ENCODE results near the gene HCN1. TPM values are rescaled to one million over a fixed set of nuclear protein-coding genes. Genes with fewer than 3 reads are reported as not detected.

HCN1 gene
- total and polyA plus RNA-seq, 2 of the 13 experiments (the other 11 are each of a cell fraction or from before 2014, with no cell fraction given) = not detected

GRCh38 chr5:45684118-45684517 is 12.1 kb downstream of the HCN1 start:
- Histone ChIP-seq H4K20me1 (ENCODE audit: insufficient read depth, low read length) (no peaks in the 10 kb centered on the region), H3K27me3 (ENCODE audit: control insufficient read depth in 1 of 2, insufficient read depth in 2 of 2, low read length in 2 of 2) (no peaks in the 10 kb centered on the region), H3K4me1 (ENCODE audit: insufficient read depth, low read length) (no peaks in the 10 kb centered on the region), H3K27ac (ENCODE audit: extremely low read length, insufficient read depth, low read length) (no peak overlapping the region), H3K36me3 (replicated peaks in 1 of 2; ENCODE audit: control insufficient read depth in 1 of 2, insufficient read depth in 2 of 2, low read length in 2 of 2) (no peaks in the 10 kb centered on the region), H2AFZ (ENCODE audit: low read length) (no peak overlapping the region), H3K9me3 (ENCODE audit: low read length) (peaks cover 27% of the 10 kb centered on the region), H3K79me2 (ENCODE audit: insufficient read depth, low read length) (no peaks in the 10 kb centered on the region), H3K9ac (ENCODE audit: insufficient read depth, low read depth, low read length) (no peak overlapping the region), H3K4me2 (ENCODE audit: low read depth, low read length) (no peak overlapping the region), H3K4me3 (replicated peaks in 1 of 3; ENCODE audit: insufficient read depth in 1 of 3, low read depth in 2 of 3, low read length in 3 of 3) (no peak overlapping the region)
- TF ChIP-seq CEBPB (IDR thresholded peaks at IDR 0.05; ENCODE audit: borderline replicate concordance, low read depth, low read length) = peak; percentile 25; the same call in 1 of the 2 replicates
- no peak for TF ChIP-seq ZNF597 (CRISPR knock-in tag; IDR thresholded peaks at IDR 0.05)
- ChIA-PET POLR2A (no interaction called here), CTCF (ENCODE audit: low intra/inter-chr PET ratio, low total read pairs) (no interaction called here)
- FAIRE-seq = no peak
- BruUV-seq (replicated peaks) = no TSS peak
- intact Hi-C loops (cut with micrococcal nuclease; ENCODE audit: unreplicated experiment) (no loop called here), in situ Hi-C loops (cut with HindIII; ENCODE audit: extremely low pct_ligation_motif_present, low pct_unique_long_range_greater_than_20kb) (no loop called here)
- DNase-seq (ENCODE audit: low spot score) = no peak
- no peak for ATAC-seq

GRCh38 chr5:45680950-45681349 is 15.2 kb downstream of the HCN1 start:
- Histone ChIP-seq H3K27me3 (ENCODE audit: control insufficient read depth in 1 of 2, insufficient read depth in 2 of 2, low read length in 2 of 2) (no peaks in the 10 kb centered on the region), H3K4me1 (ENCODE audit: insufficient read depth, low read length) (no peaks in the 10 kb centered on the region), H3K27ac (ENCODE audit: extremely low read length, insufficient read depth, low read length) (no peak overlapping the region), H3K4me2 (ENCODE audit: low read depth, low read length) (no peak overlapping the region), H3K9ac (ENCODE audit: insufficient read depth, low read depth, low read length) (no peak overlapping the region), H3K9me3 (ENCODE audit: low read length) (peaks cover 45% of the 10 kb centered on the region), H3K4me3 (replicated peaks in 1 of 3; ENCODE audit: insufficient read depth in 1 of 3, low read depth in 2 of 3, low read length in 3 of 3) (no peak overlapping the region), H3K36me3 (replicated peaks in 1 of 2; ENCODE audit: control insufficient read depth in 1 of 2, insufficient read depth in 2 of 2, low read length in 2 of 2) (no peaks in the 10 kb centered on the region), H3K79me2 (ENCODE audit: insufficient read depth, low read length) (no peaks in the 10 kb centered on the region), H4K20me1 (ENCODE audit: insufficient read depth, low read length) (no peaks in the 10 kb centered on the region), H2AFZ (ENCODE audit: low read length) (no peak overlapping the region)
- POLR2A ChIA-PET = no interaction called here
- no TSS peak for BruUV-seq (replicated peaks)
- CTCF ChIA-PET (ENCODE audit: low intra/inter-chr PET ratio, low total read pairs) = no interaction called here
- intact Hi-C loops (cut with micrococcal nuclease; ENCODE audit: unreplicated experiment) = no loop called here
- WGBS (ENCODE audit: low lambda C conversion rate) = 24% methylated on average over 2 of the region's 2 CpGs
- FAIRE-seq (no peak), ATAC-seq (no peak), DNase-seq (ENCODE audit: low spot score) (no peak)
- in situ Hi-C loops (cut with HindIII; ENCODE audit: extremely low pct_ligation_motif_present, low pct_unique_long_range_greater_than_20kb) = no loop called here
- TF ChIP-seq RAD21 (CRISPR knock-in tag; IDR thresholded peaks at IDR 0.05) (no peak), PTBP1 (IDR thresholded peaks at IDR 0.05; ENCODE audit: low read depth, low read length, poor library complexity, severe bottlenecking) (no peak), ZSCAN22 (CRISPR knock-in tag; IDR thresholded peaks at IDR 0.05) (no peak), MNT (IDR thresholded peaks at IDR 0.05) (no peak), CSRNP2 (CRISPR knock-in tag; conservative IDR thresholded peaks at IDR 0.05; ENCODE audit: low read depth) (no peak), ZNF512B (CRISPR knock-in tag; IDR thresholded peaks at IDR 0.05; ENCODE audit: borderline replicate concordance) (no peak), MIER2 (CRISPR knock-in tag; IDR thresholded peaks at IDR 0.05) (no peak), SIN3A (IDR thresholded peaks at IDR 0.05; ENCODE audit: borderline replicate concordance, low read depth, low read length) (no peak), SNAI1 (CRISPR knock-in tag; IDR thresholded peaks at IDR 0.05; ENCODE audit: borderline replicate concordance) (no peak), ZFP37 (CRISPR knock-in tag; IDR thresholded peaks at IDR 0.05; ENCODE audit: borderline replicate concordance) (no peak), ZNF777 (CRISPR knock-in tag; IDR thresholded peaks at IDR 0.05) (no peak)

Data from HepG2 (cell line).